Progenitor cell of endocrine pancreas (in vitro differentiated cells): ENCODE data around the gene CNTNAP5. TPM values are rescaled to one million over a fixed set of nuclear protein-coding genes. Genes with fewer than 3 reads are reported as not detected.

Source experiments
- DNase-seq: peaks from one replicate; pipeline ENCODE4 v3.0.0; 2021; ENCODE audit warnings: low spot score; ENCODE audit not compliant: unreplicated experiment
- H3K27ac Mint-ChIP-seq: 2 replicates; pipeline ENCODE4 v1.8.0; 2021; ENCODE audit warnings: mild to moderate bottlenecking, moderate library complexity, mixed read lengths
- H3K27me3 Mint-ChIP-seq: 2 replicates; pipeline ENCODE4 v1.8.0; 2021; ENCODE audit warnings: mixed read lengths
- H3K36me3 Mint-ChIP-seq: 2 replicates; pipeline ENCODE4 v1.8.0; 2022; ENCODE audit warnings: mixed read lengths; ENCODE audit not compliant: insufficient read depth
- H3K4me1 Mint-ChIP-seq: 2 replicates; pipeline ENCODE4 v1.8.0; 2021; ENCODE audit warnings: low read depth, mixed read lengths
- H3K4me3 Mint-ChIP-seq: 2 replicates; pipeline ENCODE4 v1.8.0; 2021; ENCODE audit warnings: low read depth, mild to moderate bottlenecking, moderate library complexity, mixed read lengths
- H3K9me3 Mint-ChIP-seq: 2 replicates; pipeline ENCODE4 v1.8.0; 2021; ENCODE audit warnings: low read depth, mixed read lengths
- total RNA-seq: library from RNA; stranded (reverse); gene quantifications from 2 replicates; pipeline ENCODE4 v1.2.1, GENCODE V29; 2021
- TF ChIP-seq, protein P1 (sequence below): fragments of 200-600 bp; sonication (generic); IDR thresholded peaks from one replicate; pipeline ENCODE4 v1.5.0; 2021; ENCODE audit warnings: antibody characterized with exemption, mild to moderate bottlenecking; ENCODE audit not compliant: unreplicated experiment

Gene CNTNAP5
- total RNA-seq, 1 donor from 2014 or later, result 5.3 TPM

DNA sequence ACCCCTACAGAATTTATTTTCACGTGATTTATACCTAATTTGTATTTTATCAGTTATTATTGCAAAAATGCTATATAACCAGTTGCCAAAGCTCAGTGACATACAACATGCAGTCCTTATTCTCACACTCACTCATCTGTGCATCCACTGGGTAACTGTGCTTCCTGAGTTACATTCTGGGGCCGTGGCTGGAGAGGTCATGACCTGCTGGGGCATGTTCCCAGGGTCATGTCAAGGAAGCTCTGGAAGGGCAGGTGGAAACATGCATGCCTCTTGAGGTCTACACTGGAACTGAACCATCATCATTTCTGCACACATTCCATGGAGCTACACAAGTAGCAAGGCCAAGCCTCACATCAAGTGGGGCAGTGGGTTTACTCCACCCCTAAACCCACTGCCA is 715.5 kb downstream of the CNTNAP5 start:
- Mint-ChIP-seq H3K9me3 (peaks cover 8% of the 10 kb centered on the region), H3K27me3 (no peaks in the 10 kb centered on the region)

GRCh38 chr2:124753842-124754241 is 728.8 kb downstream of the CNTNAP5 start:
- Mint-ChIP-seq H3K9me3 (no peaks in the 10 kb centered on the region), H3K27ac (no peak overlapping the region), H3K27me3 (no peaks in the 10 kb centered on the region), H3K36me3 (no peaks in the 10 kb centered on the region), H3K4me3 (no peak overlapping the region), H3K4me1 (no peaks in the 10 kb centered on the region)
- DNase-seq, result no peak
- TF ChIP-seq, protein P1, sequence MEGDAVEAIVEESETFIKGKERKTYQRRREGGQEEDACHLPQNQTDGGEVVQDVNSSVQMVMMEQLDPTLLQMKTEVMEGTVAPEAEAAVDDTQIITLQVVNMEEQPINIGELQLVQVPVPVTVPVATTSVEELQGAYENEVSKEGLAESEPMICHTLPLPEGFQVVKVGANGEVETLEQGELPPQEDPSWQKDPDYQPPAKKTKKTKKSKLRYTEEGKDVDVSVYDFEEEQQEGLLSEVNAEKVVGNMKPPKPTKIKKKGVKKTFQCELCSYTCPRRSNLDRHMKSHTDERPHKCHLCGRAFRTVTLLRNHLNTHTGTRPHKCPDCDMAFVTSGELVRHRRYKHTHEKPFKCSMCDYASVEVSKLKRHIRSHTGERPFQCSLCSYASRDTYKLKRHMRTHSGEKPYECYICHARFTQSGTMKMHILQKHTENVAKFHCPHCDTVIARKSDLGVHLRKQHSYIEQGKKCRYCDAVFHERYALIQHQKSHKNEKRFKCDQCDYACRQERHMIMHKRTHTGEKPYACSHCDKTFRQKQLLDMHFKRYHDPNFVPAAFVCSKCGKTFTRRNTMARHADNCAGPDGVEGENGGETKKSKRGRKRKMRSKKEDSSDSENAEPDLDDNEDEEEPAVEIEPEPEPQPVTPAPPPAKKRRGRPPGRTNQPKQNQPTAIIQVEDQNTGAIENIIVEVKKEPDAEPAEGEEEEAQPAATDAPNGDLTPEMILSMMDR, result no peak

More for the DNA sequence above, 715.5 kb downstream of the CNTNAP5 start:
- DNase-seq, result no peak
- H3K27ac Mint-ChIP-seq, result no peak overlapping the region
- H3K4me1 Mint-ChIP-seq, result no peaks in the 10 kb centered on the region
- H3K36me3 Mint-ChIP-seq, result no peaks in the 10 kb centered on the region
- TF ChIP-seq, protein P1, result no peak
- no peak overlapping the region for H3K4me3 Mint-ChIP-seq

DNA sequence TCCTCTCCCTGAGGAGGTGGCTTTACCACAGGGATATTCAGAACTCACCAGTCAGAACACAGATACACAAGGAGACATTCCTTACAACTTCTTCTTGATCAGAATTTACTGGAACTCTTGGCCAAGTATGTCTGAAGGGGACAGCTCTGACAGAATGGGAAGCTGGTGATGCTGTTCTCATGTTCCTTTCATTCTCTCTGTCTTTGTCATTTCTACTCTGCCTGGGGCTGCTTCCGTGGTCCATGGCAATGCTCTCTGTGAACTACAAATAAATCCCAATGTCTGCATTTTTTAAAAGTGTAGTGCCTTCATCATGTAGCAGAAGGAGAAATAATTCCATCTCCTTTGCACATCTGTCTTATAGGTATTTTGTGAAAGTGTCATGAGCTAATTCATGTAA is 730.3 kb downstream of the CNTNAP5 start:
- DNase-seq, result no peak
- no peak overlapping the region for H3K27ac Mint-ChIP-seq
- TF ChIP-seq, protein P1, result no peak

GRCh38 chr2:124756048-124756447 is 731.0 kb downstream of the CNTNAP5 start:
- Mint-ChIP-seq H3K9me3 (no peaks in the 10 kb centered on the region), H3K36me3 (no peaks in the 10 kb centered on the region), H3K27ac (no peak overlapping the region), H3K27me3 (no peaks in the 10 kb centered on the region), H3K4me1 (no peaks in the 10 kb centered on the region), H3K4me3 (no peak overlapping the region)
- DNase-seq, result no peak
- TF ChIP-seq, protein P1, result no peak

More for the DNA sequence above, 730.3 kb downstream of the CNTNAP5 start:
- Mint-ChIP-seq H3K9me3 (no peaks in the 10 kb centered on the region), H3K4me1 (no peaks in the 10 kb centered on the region), H3K36me3 (no peaks in the 10 kb centered on the region), H3K27me3 (no peaks in the 10 kb centered on the region), H3K4me3 (no peak overlapping the region)

- Mint-ChIP-seq H3K27ac (no peak overlapping the region), H3K9me3 (no peaks in the 10 kb centered on the region), H3K27me3 (no peaks in the 10 kb centered on the region), H3K4me1 (no peaks in the 10 kb centered on the region), H3K36me3 (no peaks in the 10 kb centered on the region), H3K4me3 (no peak overlapping the region)
- TF ChIP-seq, protein P1, result no peak
- no peak for DNase-seq
These were observed 737.3 kb downstream of the CNTNAP5 start for GRCh38 chr2:124762388-124762787.
